K562 (cell line): Measurements from ENCODE around the gene ACAA2. TPM values are rescaled to one million over a fixed set of nuclear protein-coding genes. Genes with fewer than 3 reads are reported as not detected.

Source experiments
- ATAC-seq: fragments of 200-7000 bp; cut with Tn5 transposase; 3 replicates; pipeline ENCODE4 v1.9.1; 2020; ENCODE audit warnings: moderate library complexity
- BruUV-seq: library from RNA; stranded (reverse); fragments of 400-500 nt; replicated peaks from 2 replicates; lab custom pipeline; 2021; lab: Mats Ljungman, UMichigan
- CTCF ChIA-PET: fragments of 300-600 bp; formaldehyde crosslinking; extraction: SDS; loops from one replicate; lab custom pipeline; 2021; ENCODE audit warnings: low intra/inter-chr PET ratio; lab: Yijun Ruan, JAX
- POLR2A ChIA-PET: fragments of 300-600, 350-650 bp; sonication (Branson Sonifier 250); formaldehyde crosslinking; extraction: SDS; loops from one replicate; lab custom pipeline; 2021; ENCODE audit warnings: antibody characterized with exemption, inconsistent platforms; lab: Yijun Ruan, JAX
- DNase-seq, 4 experiments: peaks; one replicate each; pipeline versions ENCODE4 v3.0.0 to v3.0.0-alpha.2; 2011 to 2018; ENCODE audit warnings: low spot score in 3 of 4, mixed read lengths in 3 of 4; ENCODE audit errors: extremely low read depth in 1 of 4
- FAIRE-seq: peaks from 2 replicates; lab custom pipeline; 2011; peaks lifted over from hg19 to GRCh38; lab: Jason Lieb, UNC
- H2AFZ ChIP-seq: 2 replicates; pipeline ENCODE4 v1.6.0; 2011; ENCODE audit warnings: low read depth, low read length, control low read depth, inconsistent platforms
- H3K27ac ChIP-seq: fragments of 200-600 bp; 3 replicates; pipeline ENCODE4 v1.8.0; 2011; ENCODE audit warnings: low read depth, mild to moderate bottlenecking, control low read depth, inconsistent platforms, low read length, moderate library complexity, mixed read lengths; ENCODE audit errors: extremely low read depth
- H3K27me3 ChIP-seq, 2 experiments: fragments of 300-600 bp in 1 of 2; 2 replicates in 1 of 2; 3 replicates in 1 of 2; pipeline versions ENCODE4 v1.6.0 to v1.8.0; 2011; ENCODE audit warnings: inconsistent platforms in 2 of 2, low read length in 2 of 2, mild to moderate bottlenecking in 1 of 2, mixed read lengths in 1 of 2, moderate library complexity in 1 of 2; ENCODE audit not compliant: control insufficient read depth in 2 of 2, insufficient read depth in 2 of 2
- H3K36me3 ChIP-seq: fragments of 300-600 bp; 3 replicates; pipeline ENCODE4 v1.8.0; 2011; ENCODE audit warnings: mild to moderate bottlenecking, low read length, inconsistent platforms; ENCODE audit not compliant: control insufficient read depth, insufficient read depth
- H3K4me1 ChIP-seq, 2 experiments: fragments of 200-600 bp in 1 of 2; replicated peaks in 1 of 2; 2 replicates in 1 of 2; 3 replicates in 1 of 2; pipeline versions ENCODE4 v1.5.1 to v1.8.0; 2011; ENCODE audit warnings: inconsistent platforms in 2 of 2, low read length in 2 of 2, mild to moderate bottlenecking in 1 of 2, mixed read lengths in 1 of 2, moderate library complexity in 1 of 2; ENCODE audit not compliant: control insufficient read depth in 2 of 2, insufficient read depth in 2 of 2
- H3K4me2 ChIP-seq: 2 replicates; pipeline ENCODE4 v1.6.1; 2011; ENCODE audit warnings: low read length, control low read depth, inconsistent platforms, mixed read lengths; ENCODE audit not compliant: insufficient read depth
- H3K4me3 ChIP-seq: fragments of 200-600 bp; sonication (generic), shearing (Covaris generic); 2 replicates; pipeline ENCODE4 v1.5.1; 2016; ENCODE audit warnings: control low read depth, inconsistent platforms
- H3K79me2 ChIP-seq: fragments of 200-600 bp; 3 replicates; pipeline ENCODE4 v1.8.0; 2011; ENCODE audit warnings: low read length, inconsistent platforms; ENCODE audit not compliant: control insufficient read depth, insufficient read depth
- H3K9ac ChIP-seq, 2 experiments: 2 replicates each; pipeline versions ENCODE4 v1.6.0 to v1.6.1; 2011; ENCODE audit warnings: low read depth in 2 of 2, low read length in 2 of 2, control low read depth in 1 of 2, inconsistent platforms in 1 of 2, mild to moderate bottlenecking in 1 of 2, mixed read lengths in 1 of 2; ENCODE audit not compliant: insufficient read depth in 1 of 2
- H3K9me1 ChIP-seq: one replicate; pipeline ENCODE4 v1.6.0; 2011; ENCODE audit warnings: inconsistent platforms, mild to moderate bottlenecking, low read length, moderate library complexity; ENCODE audit not compliant: control insufficient read depth, insufficient read depth
- H3K9me3 ChIP-seq: replicated peaks from 2 replicates; pipeline ENCODE4 v1.5.1; 2011; ENCODE audit warnings: low read depth, low read length, inconsistent platforms; ENCODE audit not compliant: control insufficient read depth, insufficient read depth
- H4K20me1 ChIP-seq: replicated peaks from 2 replicates; pipeline ENCODE4 v1.6.1; 2011; ENCODE audit warnings: low read length, inconsistent platforms, mixed read lengths; ENCODE audit not compliant: control insufficient read depth, insufficient read depth
- FOXM1 ChIP-seq, 2 experiments: fragments of 450-650 bp in 1 of 2; sonication (generic) in 1 of 2; formaldehyde crosslinking in 1 of 2; IDR thresholded peaks; 2 replicates each; pipeline versions ENCODE4 v1.6.1 to v1.9.0; 2017 to 2022; ENCODE audit warnings: low read depth in 2 of 2, mild to moderate bottlenecking in 2 of 2, missing genetic modification reagents in 1 of 2, moderate library complexity in 1 of 2
- SMAD3 ChIP-seq: fragments of 450-650 bp; formaldehyde crosslinking; conservative IDR thresholded peaks from 2 replicates; pipeline ENCODE4 v1.4.0; 2020; ENCODE audit warnings: mild to moderate bottlenecking
- ZSCAN32 ChIP-seq: fragments of 450-650 bp; formaldehyde crosslinking; IDR thresholded peaks from 2 replicates; pipeline ENCODE4 v1.4.0; 2020; ENCODE audit warnings: mild to moderate bottlenecking, moderate library complexity
- WGBS: fragments of 100-300 bp; shearing (Covaris generic); methylation state at CpG from one replicate; pipeline ENCODE4 v1.1.6; 2016; ENCODE audit warnings: low coverage, mixed read lengths; ENCODE audit not compliant: insufficient coverage; ENCODE audit errors: missing lambda C conversion rate; 5-methylcytosine and 5-hydroxymethylcytosine counted together
- in situ Hi-C: fragments of 300-500 bp; cut with MboI; formaldehyde crosslinking; loops from 4 replicates; pipeline ENCODE4 v1.15.0; 2018; ENCODE audit warnings: inconsistent platforms, mixed read lengths
- intact Hi-C: fragments of 100-400 bp; cut with micrococcal nuclease; formaldehyde crosslinking; loops from 2 replicates; pipeline ENCODE4 v1.14.2; 2022
- polyA plus RNA-seq, 8 experiments: library from polyadenylated mRNA; depleted of rRNA in 4 of 8; stranded (reverse) in 5 of 8; unstranded in 3 of 8; fragments of >200 nt; fragmentation: Nextera tagmentation in 2 of 8; fragmentation: Illumina TruSeq in 1 of 8; extraction: Ambion mirVana in 2 of 8; extraction: Trizol in 1 of 8; gene quantifications; 2 replicates each; pipeline versions ENCODE4 v1.2.1 to v1.2.3, GENCODE V29; 2011 to 2014; ENCODE audit warnings: inconsistent platforms in 1 of 8, missing spikeins in 1 of 8
- total RNA-seq, 7 experiments: library from RNA; depleted of rRNA in 6 of 7; stranded (reverse); fragments of >200 nt in 6 of 7; fragmentation: Illumina TruSeq in 2 of 7; extraction: Trizol in 2 of 7; gene quantifications; 2 replicates each; pipeline versions ENCODE4 v1.2.1 to v1.2.3, GENCODE V29; 2011 to 2021; ENCODE audit warnings: low replicate concordance in 1 of 7
- TF ChIP-seq, protein P1 (sequence below): sonication (generic); IDR thresholded peaks from 2 replicates; pipeline ENCODE4 v1.6.1; 2016

The ACAA2 gene
- total and polyA plus RNA-seq, 9 of the 15 experiments (the other 6 are each of a cell fraction or from before 2014, with no cell fraction given): 13.2 to 31.5 (median 21.7) TPM

DNA sequence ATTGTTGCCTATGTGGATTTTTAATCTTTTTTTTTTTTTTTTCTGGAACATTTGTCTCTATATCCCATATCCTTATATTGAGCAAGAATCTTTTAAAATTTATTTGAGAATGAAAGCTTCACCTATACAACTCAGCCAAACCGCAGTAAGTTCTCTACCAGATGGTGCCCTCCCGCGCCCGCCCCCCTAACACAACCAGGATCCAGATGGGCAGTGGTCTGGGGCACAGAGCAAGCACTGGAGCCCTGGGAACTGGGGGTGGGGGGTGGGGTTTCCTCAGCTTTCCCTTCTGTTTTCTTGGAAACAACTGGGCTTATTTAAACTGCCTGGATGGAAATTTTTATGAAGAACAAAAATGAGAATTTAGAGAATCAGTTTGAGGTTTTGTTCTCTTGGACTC, 74.6 kb downstream of the ACAA2 start:
- Histone ChIP-seq H3K9me1 (no peaks in the 10 kb centered on the region), H3K4me2 (no peak overlapping the region), H4K20me1 (no peaks in the 10 kb centered on the region), H3K4me1 (no peaks in the 10 kb centered on the region; a peak in 1 of 5 replicates), H2AFZ (no peak overlapping the region), H3K27ac (no peak overlapping the region), H3K36me3 (no peaks in the 10 kb centered on the region), H3K79me2 (no peaks in the 10 kb centered on the region), H3K27me3 (peaks cover 0 to 3% of the 10 kb centered on the region in 2 experiments; a peak in 3 of 5 replicates), H3K4me3 (no peak overlapping the region), H3K9ac (no peak overlapping the region), H3K9me3 (no peaks in the 10 kb centered on the region)
- FAIRE-seq (no peak), ATAC-seq (no peak), DNase-seq (no peak)
- in situ Hi-C loops (no loop called here), intact Hi-C loops (loop anchor here (10.0 kb wide), 1 partner anchor 116 kb away; no protein-coding TSS in a partner anchor)
- BruUV-seq: no TSS peak
- TF ChIP-seq SMAD3 (CRISPR knock-in tag) (no peak), FOXM1 (IDR thresholded peaks at IDR 0.05; ENCODE audit: low read depth) (no peak), FOXM1 (CRISPR knock-in tag; IDR thresholded peaks at IDR 0.05; ENCODE audit: low read depth) (no peak), ZSCAN32 (CRISPR knock-in tag) (no peak)
- TF ChIP-seq, protein P1, sequence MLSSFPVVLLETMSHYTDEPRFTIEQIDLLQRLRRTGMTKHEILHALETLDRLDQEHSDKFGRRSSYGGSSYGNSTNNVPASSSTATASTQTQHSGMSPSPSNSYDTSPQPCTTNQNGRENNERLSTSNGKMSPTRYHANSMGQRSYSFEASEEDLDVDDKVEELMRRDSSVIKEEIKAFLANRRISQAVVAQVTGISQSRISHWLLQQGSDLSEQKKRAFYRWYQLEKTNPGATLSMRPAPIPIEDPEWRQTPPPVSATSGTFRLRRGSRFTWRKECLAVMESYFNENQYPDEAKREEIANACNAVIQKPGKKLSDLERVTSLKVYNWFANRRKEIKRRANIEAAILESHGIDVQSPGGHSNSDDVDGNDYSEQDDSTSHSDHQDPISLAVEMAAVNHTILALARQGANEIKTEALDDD: no peak
- ChIA-PET CTCF (no interaction called here), POLR2A (no interaction called here)
- WGBS: 0% methylated on average over 1 of the region's 4 CpGs
